Inferior parietal cortex (tissue), 1 donor: ENCODE data around the gene SYNDIG1L.
"Not testable (repeated sequence)": the region's sequence is repeated elsewhere in the genome, so short reads cannot be mapped to it uniquely, and the experiment has no call there.

Experiments used
- DNase-seq: peaks from one replicate; pipeline ENCODE4 v3.0.0-alpha.2; 2016; ENCODE audit errors: extremely low spot score

The SYNDIG1L gene

DNA sequence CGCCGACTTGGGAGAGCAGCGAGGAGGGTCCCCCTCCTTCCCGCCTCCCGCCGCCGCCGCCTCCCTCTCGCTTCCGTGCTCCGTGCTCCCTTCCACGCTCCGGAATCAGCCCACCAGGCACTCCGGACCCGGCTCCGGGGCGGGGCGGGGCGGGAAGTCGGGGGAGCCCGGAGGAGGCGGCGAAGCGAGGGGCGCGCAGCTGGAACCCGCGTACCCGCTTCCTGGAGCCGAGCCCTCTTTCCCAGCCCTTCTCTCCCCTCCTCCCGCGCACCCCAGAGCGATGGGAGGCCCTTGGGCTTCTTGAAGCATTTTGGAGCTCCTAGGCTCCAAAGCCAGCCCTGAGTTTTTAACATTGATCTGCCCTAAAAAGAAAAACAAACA is at the start of gene SYNDIG1L:
SYNDIG1L (minus strand) TSS at position 9 of the 381 bp plus-strand sequence. CDS start 16,466 bp downstream, outside the sequence.
- no peak for DNase-seq

DNA sequence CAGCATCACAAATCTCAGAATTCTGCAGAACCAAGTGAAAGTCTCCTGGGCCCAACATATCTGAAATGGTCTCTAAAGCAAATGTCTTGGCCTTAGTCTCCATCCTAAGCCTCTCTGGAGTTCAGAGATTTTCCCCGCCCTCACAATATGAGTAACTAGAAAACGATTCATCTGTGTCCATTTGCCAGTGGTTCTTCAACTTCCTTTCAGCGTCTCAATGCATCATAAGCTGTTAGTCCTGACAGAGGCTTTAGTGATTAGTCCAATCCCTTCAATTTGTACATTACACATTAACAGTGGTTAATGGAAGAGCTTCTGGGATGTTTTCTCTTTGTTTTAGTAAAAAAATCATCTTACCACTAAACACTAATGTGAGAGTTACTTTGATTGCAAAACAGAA is 49.7 kb upstream of the SYNDIG1L start:
- no peak for DNase-seq

DNA sequence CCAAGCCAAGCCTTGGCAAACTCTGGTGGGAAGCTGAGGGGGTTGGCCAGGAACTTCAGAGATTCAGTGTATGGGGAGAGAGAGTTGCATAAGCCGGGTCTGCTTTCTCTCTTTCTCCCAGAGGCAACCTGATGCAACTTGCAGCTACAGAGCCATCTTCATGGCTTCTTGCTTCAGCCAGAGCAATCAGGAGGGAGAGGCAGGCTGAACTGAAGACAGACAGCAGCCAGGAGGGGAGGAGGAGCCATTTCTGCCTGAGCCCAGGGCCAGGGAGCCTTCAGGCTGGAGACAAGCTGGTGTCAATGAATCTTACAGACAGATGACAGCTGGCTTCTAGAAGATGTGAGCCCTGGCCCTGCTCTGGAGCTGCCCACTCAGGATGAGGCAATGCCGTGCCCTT is 48.4 kb upstream of the SYNDIG1L start:
- DNase-seq, result no peak

DNA sequence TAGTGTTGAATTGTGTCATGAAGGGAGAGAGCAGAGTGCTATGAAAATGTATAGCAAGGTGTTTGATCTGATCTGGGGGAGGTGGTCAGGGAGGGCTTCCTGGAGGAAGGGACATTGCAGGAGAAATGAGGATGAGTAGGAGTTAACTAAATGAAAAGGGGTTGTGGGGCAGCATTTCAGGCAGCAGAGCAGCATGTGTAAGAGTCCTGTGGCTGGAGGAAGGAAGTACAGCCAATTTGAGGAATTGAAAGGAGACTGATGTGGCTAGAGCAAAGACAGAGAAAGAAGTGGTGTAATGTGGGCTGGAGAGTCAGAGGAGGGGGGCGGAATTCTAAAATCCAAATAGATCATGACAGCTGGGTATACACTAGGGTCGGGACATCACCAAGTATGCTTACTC is 46.6 kb upstream of the SYNDIG1L start:
- DNase-seq, result no peak

DNA sequence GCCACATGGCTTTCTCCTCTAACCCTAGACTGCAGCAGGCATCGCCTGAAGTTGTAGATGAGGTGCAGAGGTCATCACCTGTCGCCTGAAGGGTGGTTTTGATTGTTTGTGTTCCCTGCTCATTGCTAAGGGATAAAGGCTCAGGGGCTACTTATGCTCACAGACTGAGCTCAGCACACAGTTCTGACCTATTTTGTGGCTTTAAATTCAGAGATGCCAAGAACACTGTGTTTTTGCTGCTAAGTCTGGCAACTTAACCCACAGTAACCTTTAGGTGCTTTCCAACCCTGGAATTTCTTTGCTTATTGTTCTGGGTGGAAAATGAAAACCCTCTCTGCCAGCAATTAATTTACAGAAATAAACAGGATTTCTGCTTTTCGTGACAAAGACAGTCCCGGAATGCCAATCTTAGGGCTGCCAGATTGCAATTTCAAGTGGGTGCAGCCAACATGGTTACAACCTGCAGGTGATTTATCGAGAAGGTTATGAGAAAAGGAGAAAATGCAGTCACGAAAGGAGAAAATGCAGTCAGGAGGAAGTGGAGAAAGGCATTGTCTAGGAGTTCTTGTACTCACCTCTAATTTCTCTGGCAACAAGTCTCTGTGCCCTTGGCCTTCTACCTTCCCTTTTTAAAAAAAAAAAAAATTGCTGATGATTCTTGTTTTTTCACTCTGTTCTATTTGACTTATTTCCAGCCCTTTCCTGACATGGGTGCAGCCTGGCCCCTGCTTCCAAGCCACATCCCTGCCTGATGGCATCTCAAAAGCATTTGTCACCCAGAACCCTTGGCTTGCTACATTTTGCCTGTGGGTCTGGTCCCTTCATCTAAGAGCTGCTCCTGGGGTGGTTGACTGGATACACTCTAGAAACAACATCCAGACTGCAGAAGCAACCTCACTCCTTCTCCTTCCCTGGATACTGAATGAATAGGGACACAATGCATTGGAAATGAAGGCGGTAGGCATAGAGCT is 43.8 kb upstream of the SYNDIG1L start:
- DNase-seq, result no peak

DNA sequence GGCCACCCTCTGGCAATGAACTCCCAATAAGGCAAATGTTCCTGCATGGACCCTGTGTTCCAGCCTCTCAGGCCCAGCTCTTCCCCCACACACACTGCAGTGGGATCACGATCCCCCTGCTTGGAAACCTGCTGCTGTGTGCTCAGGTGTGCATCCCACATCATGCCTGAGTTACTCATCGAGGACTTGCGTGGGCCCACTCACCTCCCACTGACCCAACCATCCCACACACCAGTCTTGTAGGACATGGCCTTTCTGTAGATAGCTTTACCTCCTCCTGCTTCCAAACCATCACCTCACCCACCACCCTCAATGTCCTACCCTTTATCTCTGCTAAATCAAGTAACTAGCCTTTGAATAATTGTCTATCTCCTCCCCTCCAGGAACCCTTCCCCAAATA is 42.5 kb upstream of the SYNDIG1L start:
- DNase-seq, result no peak

DNA sequence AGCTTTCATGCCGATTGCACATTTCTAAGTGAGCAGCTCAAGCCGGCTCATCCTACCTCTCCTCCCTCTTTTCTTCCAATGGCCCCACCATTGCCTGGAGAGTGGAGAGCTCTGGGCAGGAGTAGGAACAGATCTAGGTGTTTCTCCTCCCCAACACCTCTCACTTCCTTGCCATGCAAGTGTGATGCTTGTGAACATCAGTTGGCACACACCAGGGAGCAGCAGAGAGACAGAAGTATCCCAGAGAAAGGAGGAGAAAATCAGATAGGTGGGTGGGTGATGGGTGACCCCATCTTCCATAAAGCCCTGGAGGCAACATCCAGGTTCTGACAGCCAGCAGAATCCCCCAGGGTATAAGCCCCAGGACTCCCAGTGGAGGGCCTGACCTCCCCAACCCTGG is 39.3 kb upstream of the SYNDIG1L start:
- DNase-seq, result no peak

DNA sequence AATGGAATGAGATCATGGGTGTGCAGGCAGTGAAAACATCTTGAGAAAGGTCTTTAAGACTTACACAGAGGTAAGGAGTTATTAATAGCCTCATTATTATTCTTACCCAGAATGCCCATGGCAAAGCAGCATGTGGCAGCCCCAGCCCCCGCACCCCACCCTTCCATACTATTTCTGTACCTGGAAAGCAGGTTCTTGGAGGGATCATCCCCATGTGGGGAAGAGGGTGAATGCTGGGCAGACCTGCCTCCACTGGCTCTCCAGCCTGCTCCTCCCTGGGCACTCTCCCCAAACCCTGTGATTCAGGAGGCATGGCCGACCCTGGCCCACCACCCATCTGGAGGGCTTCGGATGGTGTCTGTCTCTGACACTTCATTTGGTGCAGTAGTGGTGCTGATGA is 38.8 kb upstream of the SYNDIG1L start:
- no peak for DNase-seq

DNA sequence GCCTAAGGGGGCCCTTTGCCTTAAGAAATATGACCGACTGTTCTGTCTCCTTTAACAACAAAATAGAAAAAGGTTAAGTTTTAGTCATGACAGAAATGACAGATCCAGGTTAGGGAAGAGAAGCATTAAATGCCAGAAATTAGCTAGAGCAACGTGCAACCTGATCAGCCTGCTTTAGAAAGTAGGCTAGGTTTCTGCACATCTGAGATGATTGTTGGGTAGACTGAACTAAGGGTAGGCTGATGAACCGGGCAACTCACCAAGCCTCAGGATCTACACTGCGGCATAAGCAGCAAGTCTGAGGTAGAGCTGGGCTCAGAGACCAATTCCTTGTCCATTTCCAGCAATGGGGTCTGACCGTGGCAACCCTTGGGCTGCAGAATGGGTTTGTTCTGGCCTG is 37.7 kb upstream of the SYNDIG1L start:
- DNase-seq, result no peak

DNA sequence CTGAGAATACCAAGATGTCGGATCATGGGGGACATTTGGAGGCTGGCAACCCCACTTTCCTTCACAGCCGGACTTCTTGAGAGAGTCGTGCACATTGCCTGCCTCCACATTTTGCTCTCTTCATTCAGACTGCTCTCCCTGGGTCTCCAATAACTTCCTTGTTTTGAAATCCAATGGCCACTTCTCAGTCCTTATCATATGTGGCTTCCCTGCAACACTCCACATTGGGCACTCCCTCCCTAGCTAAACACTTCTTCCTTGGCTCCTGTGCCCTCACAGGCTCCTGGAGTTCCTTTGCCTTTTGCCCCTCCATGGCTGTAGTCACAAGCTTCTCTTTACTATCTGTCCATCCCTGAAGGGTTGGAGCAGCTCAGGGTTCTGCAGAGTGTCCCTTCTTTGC is 37.0 kb upstream of the SYNDIG1L start:
- DNase-seq, result no peak

DNA sequence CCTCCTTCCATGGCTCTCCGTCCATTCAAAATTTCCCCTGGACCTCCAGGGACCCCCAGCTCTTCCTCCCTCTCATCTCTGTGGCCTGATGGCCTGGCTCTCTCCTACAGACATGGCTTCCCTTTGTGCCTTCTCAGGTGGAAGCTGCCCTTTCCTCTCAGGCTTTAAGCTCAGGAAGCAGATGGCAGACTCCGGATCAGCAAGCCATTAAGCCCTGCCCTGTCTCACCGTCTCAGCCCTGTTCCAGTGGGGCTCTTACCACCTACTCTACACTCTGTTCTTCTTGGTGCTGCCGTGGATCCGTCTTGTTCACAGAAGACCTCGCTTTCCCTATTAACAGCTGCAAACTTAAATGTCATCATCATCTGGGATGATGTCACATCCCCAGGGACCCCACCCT is 34.0 kb upstream of the SYNDIG1L start:
- DNase-seq, result no peak

DNA sequence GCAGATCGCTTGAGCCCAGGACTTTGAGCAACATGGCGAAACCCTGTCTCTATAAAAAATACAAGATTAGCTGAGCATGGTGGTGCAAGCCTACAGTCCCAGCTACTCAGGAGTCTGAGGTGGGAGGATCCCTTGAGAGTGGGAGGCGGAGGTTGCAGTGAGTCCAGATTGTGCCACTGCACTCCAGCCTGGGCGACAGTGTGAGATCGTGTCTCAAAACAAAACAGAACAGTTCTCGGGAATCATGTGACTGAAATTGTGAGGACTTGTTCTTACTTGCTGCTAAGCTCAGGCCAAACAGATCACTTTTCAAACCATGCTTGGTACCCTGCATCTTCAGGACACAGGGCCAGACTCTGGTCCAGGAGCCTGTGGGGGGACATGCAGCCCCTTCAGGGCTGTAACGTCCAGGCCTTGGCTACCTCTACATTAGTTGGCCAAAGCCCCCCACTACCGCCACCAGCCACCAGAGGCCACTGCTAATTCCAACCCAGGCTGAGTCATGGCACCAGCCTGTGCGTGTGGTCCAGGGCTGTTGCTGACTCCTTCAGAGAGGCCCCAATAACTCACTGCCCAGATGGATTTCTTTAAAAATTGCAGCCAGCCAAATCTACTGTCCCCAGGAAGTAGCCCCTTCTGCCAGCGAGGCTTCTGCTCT is 33.4 kb upstream of the SYNDIG1L start:
- DNase-seq, result no peak

DNA sequence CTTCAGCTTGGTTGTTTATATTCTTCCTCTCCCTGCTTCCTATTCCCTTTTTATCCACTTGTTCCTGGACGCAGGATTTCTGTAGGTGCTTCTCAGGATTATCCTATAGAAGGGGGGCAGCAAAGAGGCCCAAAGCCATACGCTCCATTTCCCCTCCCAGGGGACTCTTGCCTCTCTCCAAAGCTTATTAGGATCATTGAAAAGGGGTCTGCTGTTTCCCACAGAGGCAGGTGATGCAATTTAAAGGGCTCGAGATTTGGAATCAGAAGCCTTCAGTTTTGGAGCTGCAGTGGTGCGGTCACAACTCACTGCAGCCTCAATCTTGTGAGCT is 31.5 kb upstream of the SYNDIG1L start:
- DNase-seq, result no peak

DNA sequence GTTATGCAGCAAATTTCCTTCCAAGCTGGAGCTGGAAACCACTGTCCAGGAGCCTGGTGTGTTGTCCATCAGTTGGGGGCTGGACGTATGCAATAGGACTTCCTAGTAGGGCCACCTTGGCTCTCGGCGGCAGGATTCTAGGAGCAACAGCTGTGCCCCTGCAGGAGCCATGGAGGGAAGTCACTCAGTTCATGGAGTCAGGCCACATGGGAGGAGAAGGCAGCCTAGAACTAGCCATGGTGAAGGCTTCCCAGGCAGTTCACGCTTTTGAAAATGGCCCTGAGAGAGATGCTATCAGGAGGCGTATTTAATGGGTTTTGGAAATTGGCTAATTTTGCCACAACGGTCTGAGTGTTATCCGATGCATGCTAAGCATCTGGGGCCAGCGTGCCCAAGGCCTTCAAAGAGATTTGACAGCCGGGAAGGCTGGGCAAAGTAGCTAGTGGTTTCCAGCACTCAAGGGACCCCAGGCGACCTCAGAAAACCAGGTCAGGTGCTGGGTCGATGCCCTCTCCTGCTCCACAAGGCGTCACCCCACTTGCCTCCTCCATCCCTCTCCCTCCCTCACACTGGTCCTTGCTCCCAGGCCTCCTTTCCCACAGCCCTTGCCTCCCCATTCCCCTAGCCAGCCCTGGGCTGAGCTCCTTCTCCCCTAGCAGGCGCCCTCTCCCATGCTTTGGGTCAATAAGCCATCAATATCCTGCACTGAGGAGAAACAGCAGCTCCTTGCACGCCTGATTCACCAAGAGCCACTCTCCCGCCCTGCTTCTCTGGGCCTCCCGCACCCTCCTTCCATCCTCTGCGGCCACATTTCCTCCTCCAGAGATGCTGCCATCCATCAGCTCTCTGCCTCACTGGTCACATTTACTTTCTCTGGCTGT is 30.9 kb upstream of the SYNDIG1L start:
- no peak for DNase-seq

DNA sequence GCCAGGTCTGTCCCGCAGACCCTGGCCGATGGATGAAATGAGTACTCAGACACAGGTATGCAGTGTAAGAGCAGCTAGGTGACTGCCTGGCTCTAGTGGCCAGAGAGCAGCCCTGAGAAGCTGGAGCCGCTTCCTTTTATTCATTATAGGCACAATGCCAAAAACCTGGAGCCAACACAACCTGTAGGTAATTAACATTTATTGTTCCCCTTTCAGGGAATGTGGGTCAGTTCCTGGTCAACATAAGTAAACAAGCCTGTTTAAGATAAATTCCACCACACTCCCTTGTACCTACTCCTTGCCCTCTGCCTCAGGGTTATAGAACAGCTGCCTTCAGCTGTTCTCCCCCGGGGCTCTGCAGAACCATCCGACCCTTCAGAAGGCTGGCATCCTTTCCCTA is 28.4 kb upstream of the SYNDIG1L start:
- not testable (repeated sequence) for DNase-seq

DNA sequence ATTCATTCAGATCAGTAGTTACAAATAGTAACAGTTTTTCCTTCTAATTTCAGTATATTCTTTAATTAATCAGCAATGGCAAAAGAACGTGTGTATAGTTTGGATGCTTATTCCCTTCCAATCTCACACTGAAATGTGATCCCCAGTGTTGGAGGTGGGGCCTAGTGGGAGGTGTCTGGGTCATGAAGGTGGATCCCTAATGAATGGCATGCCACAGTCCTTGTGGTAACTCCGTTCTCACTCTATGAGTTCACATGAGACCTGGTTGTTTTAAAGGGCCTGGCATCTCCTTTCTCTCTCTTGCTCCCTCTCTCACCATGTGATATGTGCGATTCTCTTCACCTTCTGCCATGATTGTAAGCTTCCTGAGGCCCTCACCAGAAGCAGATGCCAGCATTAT is 18.9 kb upstream of the SYNDIG1L start:
- DNase-seq, result no peak

DNA sequence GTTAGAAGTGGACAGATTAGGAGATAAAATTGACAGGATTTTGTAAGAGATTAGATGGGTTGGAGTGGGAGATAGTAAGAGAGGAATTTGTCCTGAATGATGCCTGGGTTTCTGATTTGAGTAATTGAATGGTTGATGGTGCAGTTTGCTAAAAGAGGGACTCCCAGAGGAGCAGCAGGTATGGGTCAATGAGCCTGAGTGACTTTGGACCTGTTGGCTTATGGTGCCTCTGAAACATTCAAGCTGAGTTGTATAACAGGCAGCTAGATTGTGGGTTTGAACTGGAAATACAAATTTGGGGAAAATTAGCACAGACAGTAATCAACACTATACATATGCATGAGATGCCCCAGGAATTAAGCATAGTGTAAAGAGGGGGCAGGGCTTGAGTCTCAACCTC is 16.7 kb upstream of the SYNDIG1L start:
- DNase-seq, result no peak

DNA sequence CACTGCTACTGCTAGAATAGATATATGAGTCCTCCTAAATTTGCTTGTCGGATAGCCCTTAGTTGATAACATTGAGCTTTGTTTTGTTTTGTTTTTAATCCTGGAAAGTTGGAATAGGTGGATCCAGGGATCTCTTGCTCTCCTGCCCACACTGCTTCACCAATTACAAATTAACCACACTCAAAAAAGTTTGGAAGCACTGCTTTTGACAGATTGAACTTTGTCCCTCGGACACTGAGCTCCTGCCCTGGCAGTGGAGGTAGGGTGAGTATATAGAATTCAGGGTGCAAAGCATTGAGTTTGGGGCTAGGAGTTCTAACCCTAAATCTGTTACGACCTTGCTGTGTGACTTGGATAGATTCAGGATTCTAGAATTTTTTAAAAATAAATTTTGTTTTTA is 15.1 kb upstream of the SYNDIG1L start:
- no peak for DNase-seq

DNA sequence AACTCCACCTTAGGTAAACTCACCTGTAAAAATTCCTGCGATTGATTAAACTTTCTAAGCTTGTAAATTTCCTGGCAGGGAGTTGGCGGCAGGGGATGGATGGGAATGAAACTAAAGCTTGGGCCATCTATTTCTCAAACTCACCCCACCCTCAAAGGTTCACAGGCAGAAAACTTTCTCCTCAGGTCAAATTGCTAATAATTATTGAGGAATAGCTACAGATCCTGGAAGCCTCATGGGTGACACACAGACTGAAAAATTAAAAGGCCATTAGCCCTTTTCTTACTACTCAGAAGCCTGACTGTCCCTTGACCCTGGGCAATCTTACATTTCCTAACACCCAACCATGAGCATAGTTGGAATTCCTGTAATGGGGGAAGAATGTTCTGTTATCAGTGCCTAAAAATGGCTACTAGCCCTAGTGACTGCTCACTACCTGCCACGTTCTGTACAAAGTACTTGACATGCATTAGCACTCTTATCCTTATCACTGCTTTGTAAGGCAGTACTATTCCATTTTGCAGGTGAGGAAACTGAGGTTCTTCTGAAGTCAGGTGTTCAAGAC is 12.4 kb upstream of the SYNDIG1L start:
- DNase-seq, result no peak

DNA sequence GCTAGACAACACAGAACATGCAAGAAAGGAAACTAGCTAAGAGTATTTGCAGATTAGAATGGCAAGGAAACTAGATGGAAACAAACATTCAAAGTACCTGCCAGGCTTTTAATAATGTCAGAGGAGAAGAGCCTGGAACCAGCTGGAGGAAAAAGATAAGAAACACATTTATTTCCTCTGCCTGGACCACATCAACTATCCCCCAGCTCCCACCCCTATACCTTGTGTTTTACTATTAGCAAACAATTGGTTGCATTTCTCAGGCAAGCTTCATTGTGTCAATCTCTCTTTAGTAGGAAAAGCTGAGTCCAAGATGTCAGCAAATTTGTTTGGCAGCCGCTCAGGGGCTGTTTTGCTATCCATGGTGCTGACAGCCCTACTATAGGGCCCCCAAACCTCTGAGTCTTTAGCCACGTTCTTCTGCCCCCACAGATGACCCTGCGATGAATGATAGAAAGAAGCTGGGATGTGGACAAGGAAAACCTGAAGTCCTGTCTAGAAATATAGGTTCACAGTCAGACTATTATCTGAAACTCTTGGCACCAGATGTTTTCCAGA is 11.6 kb upstream of the SYNDIG1L start:
- DNase-seq, result no peak

DNA sequence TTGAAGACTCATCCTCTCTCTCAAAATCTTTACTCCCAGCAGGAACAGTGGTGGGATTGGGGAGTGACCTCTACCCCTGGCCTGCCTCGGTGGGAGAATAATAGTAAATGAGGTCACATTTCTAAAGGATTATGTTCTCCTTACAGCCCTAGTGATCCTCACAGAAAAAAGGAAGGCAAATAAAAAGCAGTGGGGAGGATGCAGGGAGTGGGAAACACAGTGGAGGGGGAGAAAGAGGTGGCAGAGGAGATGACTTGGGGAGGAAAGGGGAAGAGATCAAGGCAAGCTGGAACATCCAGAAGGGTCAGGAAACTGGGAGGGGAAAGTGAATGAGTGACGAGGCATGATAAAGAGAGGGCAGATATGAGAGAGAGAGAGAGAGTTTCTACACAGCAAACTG is 8.3 kb upstream of the SYNDIG1L start:
- DNase-seq, result no peak

DNA sequence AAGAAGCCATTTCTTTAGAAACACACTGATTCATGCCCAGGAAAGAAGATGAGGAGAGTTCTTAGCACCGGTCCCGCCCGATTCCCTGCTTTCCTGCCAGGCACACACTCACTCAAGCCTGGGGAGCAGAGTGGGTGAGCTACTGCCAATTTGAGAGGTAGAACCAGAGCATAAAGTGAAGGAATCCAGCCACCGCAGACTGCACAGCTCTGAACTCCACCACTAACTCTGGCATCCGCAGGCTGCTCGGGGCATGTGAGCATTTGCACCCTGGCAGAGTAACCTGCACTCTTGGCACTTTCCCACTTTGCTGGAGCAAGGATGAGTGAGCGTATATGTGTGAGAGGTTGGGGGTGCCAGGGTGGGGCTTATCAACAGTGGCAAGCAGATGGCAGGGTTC is 4.0 kb upstream of the SYNDIG1L start:
- no peak for DNase-seq
